Liver (tissue), 9 donors: ENCODE data around the gene WDR46. TPM values are rescaled to one million over a fixed set of nuclear protein-coding genes. Genes with fewer than 3 reads are reported as not detected.

Source experiments
- DNase-seq: peaks from one replicate; pipeline ENCODE4 v3.0.0-alpha.2; 2017; ENCODE audit warnings: low spot score
- H3K27ac ChIP-seq, 2 donors: one replicate each; pipeline ENCODE4 v1.7.0; 2013; ENCODE audit warnings: inconsistent platforms in 2 of 2, low read length in 2 of 2, control low read depth in 1 of 2, low read depth in 1 of 2, mild to moderate bottlenecking in 1 of 2
- H3K27me3 ChIP-seq, 4 donors: one replicate each; pipeline versions ENCODE4 v1.6.1 to v1.7.0; 2013; ENCODE audit warnings: low read length in 3 of 4, inconsistent platforms in 1 of 4, mild to moderate bottlenecking in 1 of 4, moderate library complexity in 1 of 4; ENCODE audit not compliant: control insufficient read depth in 4 of 4, insufficient read depth in 4 of 4
- H3K36me3 ChIP-seq, 4 donors: one replicate each; pipeline versions ENCODE4 v1.6.1 to v1.7.0; 2013; ENCODE audit warnings: low read length in 3 of 4, mild to moderate bottlenecking in 3 of 4, low read depth in 1 of 4, moderate library complexity in 1 of 4; ENCODE audit not compliant: control insufficient read depth in 4 of 4, insufficient read depth in 3 of 4
- H3K4me1 ChIP-seq, 4 donors: one replicate each; pipeline versions ENCODE4 v1.6.1 to v1.7.0; 2013; ENCODE audit warnings: low read length in 3 of 4, mild to moderate bottlenecking in 3 of 4, moderate library complexity in 1 of 4; ENCODE audit not compliant: control insufficient read depth in 4 of 4, insufficient read depth in 4 of 4
- H3K4me3 ChIP-seq, 3 donors: one replicate each; pipeline versions ENCODE4 v1.6.1 to v1.7.0; 2013; ENCODE audit warnings: low read length in 3 of 3, control low read depth in 1 of 3, low read depth in 1 of 3, mild to moderate bottlenecking in 1 of 3
- H3K9ac ChIP-seq, 2 donors: one replicate each; pipeline ENCODE4 v1.7.0; 2013; ENCODE audit warnings: low read length in 2 of 2, mild to moderate bottlenecking in 2 of 2, moderate library complexity in 2 of 2, control low read depth in 1 of 2, low read depth in 1 of 2
- H3K9me3 ChIP-seq, 4 donors: one replicate each; pipeline versions ENCODE4 v1.6.1 to v1.7.0; 2013; ENCODE audit warnings: low read length in 3 of 4; ENCODE audit not compliant: control insufficient read depth in 4 of 4
- ATF3 ChIP-seq: IDR thresholded peaks from 2 replicates; pipeline ENCODE4 v1.6.1; 2016; ENCODE audit warnings: antibody characterized with exemption
- CTCF ChIP-seq: fragments of 150-350 bp; IDR thresholded peaks from 2 replicates; pipeline ENCODE4 v1.5.1; 2017; ENCODE audit warnings: improper control_type of control experiment, low read depth, low read length; ENCODE audit not compliant: missing input control
- EGR1 ChIP-seq, 2 donors: IDR thresholded peaks; 2 replicates each; pipeline ENCODE4 v1.6.1; 2016 to 2018; ENCODE audit warnings: antibody characterized with exemption in 2 of 2, low read depth in 2 of 2
- FOXA1 ChIP-seq: IDR thresholded peaks from 2 replicates; pipeline ENCODE4 v1.6.1; 2016; ENCODE audit warnings: antibody characterized with exemption
- FOXA2 ChIP-seq: IDR thresholded peaks from 2 replicates; pipeline ENCODE4 v1.6.1; 2016; ENCODE audit warnings: antibody characterized with exemption
- GABPA ChIP-seq, 2 donors: IDR thresholded peaks in 1 of 2; conservative IDR thresholded peaks in 1 of 2; 2 replicates each; pipeline ENCODE4 v1.6.1; 2016; ENCODE audit warnings: antibody characterized with exemption in 2 of 2, mild to moderate bottlenecking in 1 of 2, moderate library complexity in 1 of 2
- HNF4A ChIP-seq, 2 donors: conservative IDR thresholded peaks; 2 replicates each; pipeline ENCODE4 v1.6.1; 2016; ENCODE audit warnings: antibody characterized with exemption in 2 of 2, mild to moderate bottlenecking in 2 of 2
- HNF4G ChIP-seq: IDR thresholded peaks from 2 replicates; pipeline ENCODE4 v1.6.1; 2016; ENCODE audit warnings: antibody characterized with exemption
- JUND ChIP-seq, 2 donors: IDR thresholded peaks; 2 replicates each; pipeline ENCODE4 v1.6.1; 2016; ENCODE audit warnings: antibody characterized with exemption in 2 of 2
- MAX ChIP-seq: IDR thresholded peaks from 2 replicates; pipeline ENCODE4 v1.6.1; 2016; ENCODE audit warnings: antibody characterized with exemption
- NR2F2 ChIP-seq: IDR thresholded peaks from 2 replicates; pipeline ENCODE4 v1.6.1; 2016; ENCODE audit warnings: antibody characterized with exemption
- RAD21 ChIP-seq, 2 donors: IDR thresholded peaks; 2 replicates each; pipeline ENCODE4 v1.6.1; 2016; ENCODE audit warnings: antibody characterized with exemption in 2 of 2, mild to moderate bottlenecking in 2 of 2
- REST ChIP-seq: IDR thresholded peaks from 2 replicates; pipeline ENCODE4 v1.6.1; 2016; ENCODE audit warnings: antibody characterized with exemption, mild to moderate bottlenecking
- RXRA ChIP-seq, 2 donors: IDR thresholded peaks; 2 replicates each; pipeline ENCODE4 v1.6.1; 2017 to 2018; ENCODE audit warnings: antibody characterized with exemption in 2 of 2, mild to moderate bottlenecking in 1 of 2
- SP1 ChIP-seq: IDR thresholded peaks from 2 replicates; pipeline ENCODE4 v1.6.1; 2018; ENCODE audit warnings: antibody characterized with exemption, mild to moderate bottlenecking
- TAF1 ChIP-seq: conservative IDR thresholded peaks from 2 replicates; pipeline ENCODE4 v1.6.1; 2016; ENCODE audit warnings: antibody characterized with exemption, mild to moderate bottlenecking
- YY1 ChIP-seq: IDR thresholded peaks from 2 replicates; pipeline ENCODE4 v1.6.1; 2016; ENCODE audit warnings: antibody characterized with exemption, mild to moderate bottlenecking
- ZBTB33 ChIP-seq: IDR thresholded peaks from 2 replicates; pipeline ENCODE4 v1.6.1; 2016; ENCODE audit warnings: antibody characterized with exemption
- WGBS: extraction: QIAGEN DNeasy Blood & Tissue Kit; methylation state at CpG from one replicate; pipeline ENCODE4 v1.1.7; 2013; 5-methylcytosine and 5-hydroxymethylcytosine counted together
- polyA plus RNA-seq, 2 donors: library from polyadenylated mRNA; stranded (reverse) in 1 of 2; unstranded in 1 of 2; fragments of 200-250 nt in 1 of 2; fragments of >200 nt in 1 of 2; fragmentation: Nextera tagmentation in 1 of 2; extraction: Ambion mirVana in 1 of 2; gene quantifications; one replicate each; pipeline versions ENCODE4 v1.2.1 to v1.2.3, GENCODE V29; 2013 to 2015
- total RNA-seq, 2 donors: library from RNA; depleted of rRNA; stranded (reverse); fragments of >200 nt; gene quantifications; one replicate each; pipeline ENCODE4 v1.2.3, GENCODE V29; 2014
- donor health status: healthy.
- donor health status: healthy.
- donor health status: healthy.
- donor health status: healthy.
- donor health status: healthy.

The WDR46 gene
- total RNA-seq (10 to 100 TPM; 17.9 to 28.3 TPM), polyA plus RNA-seq (10 to 100 TPM; 23.0 to 30.2 TPM)

- Histone ChIP-seq H3K36me3 (peaks cover 7 to 53% (median 23%) of the 10 kb centered on the region in 4 donors), H3K27ac (peak within 1 kb of the TSS; percentile 85 to 87), H3K27me3 (no peaks in the 10 kb centered on the region), H3K4me1 (peaks cover 10 to 23% (median 20%) of the 10 kb centered on the region in 4 donors), H3K9ac (peak within 1 kb of the TSS; percentile 68), H3K9me3 (no peaks in the 10 kb centered on the region), H3K4me3 (peak within 1 kb of the TSS; percentile 74 to 93 (median 83))
- under 1% methylated on average over 43 of the region's 43 CpGs for WGBS
- TF ChIP-seq HNF4G (no peak), SP1 (peak; percentile 48), ZBTB33 (peak; percentile 90), RXRA (IDR thresholded peaks at IDR 0.05) (peak; percentile 26 to 53), NR2F2 (peak; percentile 53), ATF3 (no peak), HNF4A (conservative IDR thresholded peaks at IDR 0.05) (peak in 1 of 2 donors; percentile 35), YY1 (peak; percentile 100), JUND (IDR thresholded peaks at IDR 0.05) (peak in 1 of 2 donors; percentile 33), FOXA2 (peak; percentile 65), FOXA1 (peak; percentile 64), EGR1 (IDR thresholded peaks at IDR 0.05; ENCODE audit: low read depth in 2 of 2) (peak in 1 of 2 donors; percentile 77), CTCF (no peak), REST (peak; percentile 32), TAF1 (no peak), RAD21 (IDR thresholded peaks at IDR 0.05) (peak in 1 of 2 donors; percentile 6), MAX (peak; percentile 84), GABPA (IDR thresholded peaks at IDR 0.05 in 1 of 2, conservative IDR thresholded peaks at IDR 0.05 in 1 of 2) (peak; percentile 96 to 99)
- DNase-seq, result peak; percentile 85
Measured at GRCh38 chr6:33288921-33289783, at the start of gene WDR46, which contains the start of gene PFDN6. WDR46 (minus strand) TSS chr6:33289239; CDS start chr6:33289170, 69 bp downstream. PFDN6 (plus strand) TSS chr6:33289601; CDS start chr6:33289857, 256 bp downstream.
